Right renal pelvis (tissue), 4 donors: Measurements from ENCODE around the gene HOXD12. TPM values are rescaled to one million over a fixed set of nuclear protein-coding genes. Genes with fewer than 3 reads are reported as not detected.

Experiments used
- DNase-seq, 4 donors: peaks; one replicate each; pipeline ENCODE4 v3.0.0-alpha.2; 2013; ENCODE audit warnings: low read depth in 4 of 4, low spot score in 3 of 4, missing footprints in 1 of 4
- polyA plus RNA-seq, 4 donors: library from polyadenylated mRNA; unstranded; fragments of 120-200 nt; gene quantifications; one replicate each; pipeline ENCODE4 v1.2.1, GENCODE V29; 2013; ENCODE audit not compliant: insufficient read length in 4 of 4

The HOXD12 gene
- polyA plus RNA-seq, 4 donors = 0.20 to 0.35 (median 0.26) TPM

- no peak for DNase-seq
These were observed 18.8 kb upstream of the HOXD12 start for GRCh38 chr2:176080540-176081375.

DNA sequence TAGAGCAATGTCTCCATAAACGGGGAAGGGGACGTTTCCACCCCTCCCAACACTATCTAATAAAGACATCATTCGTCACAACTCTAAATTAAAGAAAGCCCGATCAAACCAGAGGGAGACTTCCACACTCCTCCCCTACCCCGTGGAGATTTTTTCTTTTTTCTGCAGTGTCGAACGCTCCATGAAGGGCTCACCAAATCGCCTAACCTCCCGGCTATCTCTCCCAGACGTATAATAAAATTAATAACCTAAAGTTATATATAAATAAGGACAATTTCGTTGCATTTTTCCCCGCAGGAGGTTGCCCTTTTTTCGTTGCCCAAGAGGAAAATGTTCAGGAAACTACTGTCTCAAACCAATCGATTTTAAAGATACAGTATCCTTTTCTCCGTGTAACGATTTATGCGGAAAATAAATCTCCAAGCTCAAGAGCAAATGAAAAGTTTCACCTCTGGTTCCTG is 18.2 kb upstream of the HOXD12 start:
- no peak for DNase-seq

GRCh38 chr2:176081837-176082524 is 17.6 kb upstream of the HOXD12 start:
- DNase-seq = no peak

- DNase-seq = no peak
These were observed 17.1 kb upstream of the HOXD12 start for GRCh38 chr2:176082525-176082823.

- DNase-seq = no peak
These were observed 16.5 kb upstream of the HOXD12 start for GRCh38 chr2:176082824-176083751.

DNA sequence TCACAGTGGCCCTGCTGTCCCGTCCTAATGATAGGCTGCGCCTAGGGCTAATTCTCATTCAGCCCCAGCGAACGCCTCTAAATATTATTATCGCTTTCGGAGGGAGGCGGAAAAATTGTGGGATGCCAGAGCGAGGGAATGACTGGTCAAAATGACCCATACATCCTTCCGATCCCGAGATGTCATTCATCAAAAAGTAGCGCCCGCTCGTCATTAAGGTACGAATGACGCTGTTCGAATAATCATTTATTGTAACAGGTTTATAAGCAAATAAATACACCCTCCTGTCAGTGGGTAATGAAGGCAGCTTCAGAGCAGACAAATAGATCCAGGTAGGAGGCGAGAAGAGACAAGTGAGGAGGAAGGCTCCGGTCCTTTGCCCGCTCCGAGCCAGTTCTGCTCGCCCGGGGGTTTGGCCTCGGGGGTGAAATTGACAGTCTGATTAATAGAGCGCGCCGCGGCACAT is 15.8 kb upstream of the HOXD12 start, which contains the start of gene EVX2:
Gene EVX2, minus strand, starts transcription at position 167 of the 466 bp plus-strand sequence. CDS start 186 bp downstream, outside the sequence.
- DNase-seq = no peak

DNA sequence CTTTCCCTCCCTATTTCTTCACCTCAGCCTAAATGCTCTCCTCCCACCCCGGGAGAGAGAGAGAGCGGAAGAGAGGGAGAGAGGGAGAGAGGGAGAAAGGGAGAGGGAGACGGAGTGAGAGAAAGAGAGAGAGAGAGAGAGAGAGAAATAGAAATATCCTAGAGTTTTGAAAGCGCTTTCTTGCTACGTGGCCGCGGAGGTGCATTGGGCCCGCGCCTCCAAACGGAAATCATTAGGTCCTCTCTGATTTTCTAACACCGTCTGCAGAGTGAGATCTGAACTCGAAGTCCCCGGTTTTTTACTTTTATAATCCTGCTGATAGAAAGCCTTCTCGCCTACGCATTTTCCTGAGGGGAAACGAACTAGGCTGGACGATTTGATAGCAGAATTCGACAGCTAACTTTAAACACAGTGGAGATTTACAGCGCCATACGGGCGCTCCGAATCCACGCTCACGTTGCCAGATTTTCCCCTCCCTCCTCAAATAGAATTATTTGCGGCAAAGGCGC is 14.9 kb upstream of the HOXD12 start:
- no peak for DNase-seq

DNA sequence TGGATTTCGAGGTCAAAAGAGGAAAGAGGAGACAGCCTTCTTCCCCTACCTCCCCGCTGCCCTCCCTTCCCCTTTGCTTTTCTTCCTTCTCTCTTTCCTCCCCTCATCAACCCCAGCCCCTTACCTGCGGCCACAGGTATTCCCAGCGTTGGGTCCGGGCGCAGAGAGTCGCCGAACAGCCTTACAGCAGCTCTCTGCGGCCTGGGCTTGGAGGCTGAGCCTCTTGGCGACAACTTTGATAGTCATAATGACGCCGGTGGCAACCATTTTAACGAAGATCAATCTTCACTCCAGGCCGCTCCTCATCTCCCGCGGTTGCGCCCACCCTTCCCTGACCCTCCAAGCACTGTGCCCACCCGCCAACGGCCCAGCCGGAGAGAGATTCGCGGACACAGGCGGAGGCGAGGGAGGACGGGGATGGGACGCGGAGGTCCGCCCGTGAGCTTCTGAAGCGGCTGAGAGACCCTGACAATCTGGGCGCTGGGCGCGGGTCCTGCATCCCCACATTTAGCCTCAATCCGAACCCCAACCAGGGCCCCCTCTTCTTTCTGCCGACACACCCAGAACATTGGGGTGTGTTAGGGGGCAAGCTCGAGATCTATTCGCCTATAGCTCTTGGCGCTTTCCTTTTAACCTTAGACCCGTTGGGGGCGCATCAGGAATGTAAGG is 14.3 kb upstream of the HOXD12 start:
- no peak for DNase-seq

- no peak for DNase-seq
These were observed 13.5 kb upstream of the HOXD12 start for GRCh38 chr2:176085861-176086771.

DNA sequence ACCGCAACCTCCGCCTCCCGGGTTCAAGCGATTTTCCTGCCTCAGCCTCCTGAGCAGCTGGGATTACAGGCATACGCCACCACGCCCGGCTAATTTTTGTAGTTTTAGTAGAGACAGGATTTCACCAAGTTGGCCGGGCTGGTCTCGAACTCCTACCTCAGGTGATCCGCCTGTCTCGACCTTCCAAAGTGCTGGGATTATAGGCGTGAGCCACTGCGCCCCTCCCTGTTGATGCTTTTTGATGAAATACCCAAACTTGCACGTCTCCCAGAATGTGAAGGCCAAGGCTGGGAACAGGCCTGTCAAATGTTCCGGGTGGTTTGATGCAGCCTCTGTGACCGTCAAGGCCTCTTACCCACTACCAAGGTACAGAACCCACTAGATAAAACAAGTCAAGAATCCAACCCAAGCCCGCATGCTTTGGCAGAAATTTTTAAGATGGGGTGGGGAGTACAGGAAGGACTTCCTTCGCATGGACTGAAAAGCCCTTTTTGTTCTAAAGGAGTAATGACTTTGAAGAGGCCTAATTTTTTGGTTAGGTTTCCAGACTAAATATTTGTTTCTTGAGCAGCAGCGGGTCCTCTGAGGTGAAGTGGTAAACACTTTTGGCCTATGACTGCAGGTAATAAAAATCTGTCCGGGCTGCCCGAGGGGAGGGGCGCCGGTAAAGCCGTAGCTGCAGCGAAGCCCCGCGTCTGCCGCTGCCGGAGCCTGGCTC is 12.1 kb upstream of the HOXD12 start:
- no peak for DNase-seq

DNA sequence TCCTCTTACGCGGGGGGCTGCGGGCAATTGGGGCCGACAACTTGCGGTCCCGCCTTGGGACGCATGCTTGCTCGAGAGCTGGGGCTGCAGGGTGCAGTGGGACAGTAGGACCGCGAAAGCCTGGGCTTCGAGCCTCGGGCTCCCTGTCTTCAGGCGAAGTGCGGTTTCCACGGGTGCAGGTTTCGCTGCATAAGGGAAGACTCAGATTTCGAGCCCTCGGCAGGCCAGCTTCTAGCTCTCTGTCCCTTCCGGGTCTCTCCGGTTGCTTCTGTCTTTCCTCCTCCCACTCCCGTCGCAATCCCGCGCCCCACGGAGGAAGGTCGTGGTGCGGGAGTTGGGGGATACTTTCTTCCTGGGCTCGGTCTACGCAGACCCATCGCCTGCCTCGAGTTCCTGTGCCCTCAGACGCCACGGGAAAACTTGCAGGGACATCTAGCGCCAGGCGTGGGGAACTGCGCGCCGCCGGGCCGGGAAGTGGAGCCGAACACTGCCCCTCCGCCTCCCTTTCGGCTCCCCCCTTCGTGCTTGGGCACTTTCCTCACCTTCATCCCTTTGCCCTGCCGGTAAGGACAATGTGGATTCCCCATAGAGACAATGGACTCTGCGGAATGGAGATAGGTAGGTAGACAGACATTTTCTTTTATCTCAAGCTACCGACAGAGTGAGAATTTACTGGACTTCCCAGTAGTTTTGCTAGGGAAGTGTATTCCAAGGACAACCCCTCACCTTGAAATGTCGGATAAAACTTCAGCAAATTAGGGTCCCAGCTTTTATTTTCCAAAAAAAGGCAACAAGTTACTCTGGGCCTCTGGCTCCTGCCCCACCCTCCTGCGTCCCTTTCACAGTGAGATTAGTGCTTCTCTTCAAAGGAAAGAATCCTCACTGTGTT is 11.3 kb upstream of the HOXD12 start:
- no peak for DNase-seq

DNA sequence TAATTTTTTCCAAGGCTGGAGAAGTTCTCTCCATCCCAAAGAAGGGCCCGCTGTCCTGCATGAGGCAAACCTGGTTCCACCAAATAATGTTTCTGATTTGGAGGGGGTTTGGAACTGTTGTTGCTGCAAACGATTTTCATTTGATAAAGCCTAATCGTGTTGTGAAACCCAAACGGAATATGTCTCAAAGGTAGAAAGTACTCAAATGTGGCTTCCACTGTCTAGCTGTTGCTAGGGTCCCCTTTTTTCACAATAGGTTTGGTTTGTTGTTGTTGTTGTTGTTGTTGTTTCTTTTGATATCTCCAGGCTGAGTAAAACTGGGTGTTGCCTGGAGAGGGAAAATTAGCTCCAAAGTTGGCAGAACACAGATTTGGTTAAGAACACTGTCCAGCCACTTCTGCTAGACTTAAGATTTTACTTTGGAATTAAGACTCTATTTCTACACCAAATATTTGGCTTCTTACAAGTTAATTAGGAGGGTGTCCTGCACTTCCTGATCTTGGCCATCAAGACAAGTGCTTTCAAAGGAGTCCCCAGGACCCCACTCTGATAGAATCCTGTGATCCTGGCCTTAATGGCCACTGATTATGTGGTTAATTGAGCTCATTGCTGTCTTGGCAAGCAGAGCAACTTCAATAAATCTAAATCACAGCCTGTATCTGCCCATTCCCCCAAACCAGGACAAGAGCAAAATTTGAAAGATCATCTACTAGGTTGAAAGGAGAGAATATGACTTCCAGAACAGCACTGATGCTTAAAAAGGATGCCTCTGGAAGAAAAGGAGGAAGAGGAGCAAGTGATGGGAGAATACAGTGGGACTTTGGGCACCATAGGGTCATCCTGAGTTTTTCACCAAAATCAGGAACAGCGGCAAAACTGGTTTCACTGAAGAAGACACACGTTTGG is 10.4 kb upstream of the HOXD12 start:
- no peak for DNase-seq

GRCh38 chr2:176089843-176090395 is 9.7 kb upstream of the HOXD12 start:
- no peak for DNase-seq

GRCh38 chr2:176090862-176091261 is 8.7 kb upstream of the HOXD12 start:
- no peak for DNase-seq

GRCh38 chr2:176091329-176092258 is 8.0 kb upstream of the HOXD12 start:
- DNase-seq = no peak
